GM23248 (cell line): ENCODE results near the gene KIF25.

Experiments used
- EZH2 ChIP-seq: fragments of 200-600 bp; sonication (generic); IDR thresholded peaks from 2 replicates; pipeline ENCODE4 v1.6.1; 2018; ENCODE audit warnings: antibody characterized with exemption, mild to moderate bottlenecking; ENCODE audit not compliant: insufficient read depth, poor library complexity, severe bottlenecking
- EZH2phosphoT487 ChIP-seq: fragments of 200-600 bp; sonication (generic); IDR thresholded peaks from 2 replicates; pipeline ENCODE4 v1.6.1; 2018; ENCODE audit warnings: antibody characterized with exemption, moderate library complexity, mild to moderate bottlenecking, low read depth; ENCODE audit not compliant: insufficient read depth

- TF ChIP-seq EZH2 (no peak), EZH2phosphoT487 (no peak)
Observed at GRCh38 chr6:168000198-168001028, 2.9 kb downstream of the KIF25 start.
